Adrenal gland (tissue), 5 donors: ENCODE results near the gene ENTHD1.

Experiments used
- CTCF ChIP-seq, 6 experiments: fragments of 450-650 bp in 4 of 6; fragments of 200-600 bp in 2 of 6; sonication (generic) in 1 of 6; IDR thresholded peaks; 1 replicate in 5 of 6; 2 replicates in 1 of 6; pipeline versions ENCODE4 v1.5.1 to v1.8.0; 2016 to 2021; ENCODE audit warnings: antibody characterized with exemption in 6 of 6, mild to moderate bottlenecking in 2 of 6, moderate library complexity in 1 of 6
- POLR2A ChIP-seq, 2 donors: fragments of 450-650 bp; IDR thresholded peaks; one replicate each; pipeline ENCODE4 v1.6.1; 2017; ENCODE audit warnings: antibody characterized with exemption in 2 of 2, mild to moderate bottlenecking in 2 of 2, moderate library complexity in 1 of 2
- donor health status: DM: no; HTN: no; CAD: no.

GRCh38 chr22:39913321-39913720 lies 19.8 kb upstream of the ENTHD1 start:
- TF ChIP-seq CTCF (IDR thresholded peaks at IDR 0.05) = no peak
- TF ChIP-seq POLR2A (IDR thresholded peaks at IDR 0.05) = no peak
